Vagina (tissue), 2 donors: Measurements from ENCODE around the gene ERBB4.

Experiments used
- CTCF ChIP-seq, 3 experiments: fragments of 450-650 bp in 2 of 3; fragments of 200-600 bp in 1 of 3; sonication (generic) in 1 of 3; IDR thresholded peaks; one replicate each; pipeline ENCODE4 v1.5.1; 2017 to 2019; ENCODE audit warnings: antibody characterized with exemption in 3 of 3, mild to moderate bottlenecking in 2 of 3, moderate library complexity in 2 of 3
- POLR2AphosphoS5 ChIP-seq, 2 donors: sonication (generic); formaldehyde crosslinking; IDR thresholded peaks; one replicate each; pipeline ENCODE4 v1.9.0; 2017; ENCODE audit warnings: antibody characterized with exemption in 2 of 2, mild to moderate bottlenecking in 2 of 2, low read depth in 1 of 2; ENCODE audit not compliant: insufficient read depth in 1 of 2

GRCh38 chr2:212032032-212032431, 506.6 kb downstream of the ERBB4 start:
- no peak for TF ChIP-seq CTCF (IDR thresholded peaks at IDR 0.05)
- no peak for TF ChIP-seq POLR2AphosphoS5 (IDR thresholded peaks at IDR 0.05; ENCODE audit: insufficient read depth in 1 of 2, low read depth in 1 of 2)
